Head of caudate nucleus (tissue), 42 donors: ENCODE results near the gene PITPNC1.
"Not testable (repeated sequence)": the region's sequence is repeated elsewhere in the genome, so short reads cannot be mapped to it uniquely, and the experiment has no call there.

ENCODE experiments used
- DNase-seq, 42 donors: peaks; one replicate each; pipeline versions ENCODE4 v3.0.0 to v3.0.0-alpha.2; 2020 to 2021; ENCODE audit warnings: mixed read lengths in 7 of 42
- intact Hi-C: fragments of 100-400 bp; cut with DNase I; formaldehyde crosslinking; loops from one replicate; pipeline ENCODE4 v1.15.0; 2022

PITPNC1 gene

GRCh38 chr17:67491681-67492024, 114.6 kb downstream of the PITPNC1 start:
- intact Hi-C loops: no loop called here
- DNase-seq: no peak

DNA sequence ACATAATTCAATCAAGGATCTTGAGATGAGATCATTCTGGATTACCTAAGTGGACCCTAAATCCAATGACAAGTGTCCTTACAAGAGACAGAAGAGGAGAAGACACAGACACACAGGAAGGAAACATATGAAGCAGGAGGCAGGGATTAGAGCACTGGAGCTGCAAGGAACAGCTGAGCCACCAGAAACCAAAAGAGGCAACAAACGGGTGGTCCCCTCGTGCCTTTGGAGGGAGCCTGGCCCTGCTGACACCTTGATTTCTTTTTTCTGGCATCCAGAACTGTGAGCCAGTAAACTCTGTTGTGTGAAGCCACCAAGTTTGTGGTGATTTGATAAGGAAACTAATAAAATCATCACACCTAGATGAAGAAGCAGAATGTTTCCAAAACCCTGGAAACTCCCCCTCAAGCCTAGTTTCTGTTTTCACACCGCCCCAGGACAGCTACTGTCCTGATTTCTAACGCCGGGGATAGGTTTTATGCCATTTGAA, 115.2 kb downstream of the PITPNC1 start:
- intact Hi-C loops: no loop called here
- DNase-seq: no peak

DNA sequence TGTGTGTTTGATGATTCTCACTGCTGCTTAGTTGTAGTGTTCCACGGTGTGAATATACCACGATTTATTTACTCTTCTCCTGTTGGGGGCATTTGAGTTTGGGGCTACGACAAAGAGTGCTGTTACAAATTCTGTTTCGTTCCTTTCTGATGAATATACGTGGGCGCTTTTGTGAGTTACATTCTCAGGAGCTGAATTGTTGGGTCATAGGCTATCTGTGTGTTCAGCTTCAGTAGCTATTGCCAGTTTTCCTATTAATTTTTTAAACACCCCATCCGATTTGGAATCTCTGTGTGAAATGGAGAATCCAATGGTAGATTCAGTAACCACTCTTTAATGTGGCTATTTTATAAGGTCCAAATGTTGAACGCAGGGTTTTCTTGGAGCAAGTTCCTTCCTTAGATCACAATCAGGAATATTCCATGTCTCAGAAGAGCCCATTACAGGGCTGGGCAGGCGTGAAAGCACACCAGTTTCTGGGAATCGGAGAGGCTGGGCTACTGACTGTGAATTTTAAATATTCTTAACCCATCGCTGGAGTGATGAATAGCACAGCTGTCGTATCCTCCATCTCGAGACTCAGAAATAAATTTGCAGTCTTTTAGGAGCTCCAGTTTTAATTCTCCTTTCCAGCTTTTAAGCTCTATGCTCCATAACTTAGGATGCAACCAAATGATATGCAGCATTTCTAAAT, 115.9 kb downstream of the PITPNC1 start:
- intact Hi-C loops: no loop called here
- peak in 3 of 42 donors; percentile 19 to 57 (median 39) for DNase-seq

DNA sequence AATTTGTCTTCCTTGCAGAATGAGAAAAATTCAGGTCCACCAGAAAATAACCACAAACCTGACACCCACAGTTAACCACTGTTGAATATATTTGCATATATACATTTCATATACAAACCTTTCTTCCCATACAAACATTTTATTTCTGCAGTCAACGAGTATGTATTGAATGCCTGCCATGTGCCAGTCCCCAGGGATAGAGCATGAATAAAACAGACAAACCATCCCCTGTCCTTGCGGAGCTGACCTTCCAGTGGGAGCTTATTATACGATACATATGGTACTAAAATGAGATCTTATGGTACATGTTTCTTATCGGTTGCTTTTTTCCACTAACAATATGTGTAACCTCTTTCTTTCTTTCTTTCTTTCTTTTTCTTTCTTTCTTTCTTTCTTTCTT, 116.7 kb downstream of the PITPNC1 start:
- intact Hi-C loops: no loop called here
- DNase-seq: no peak

- DNase-seq: not testable (repeated sequence)
Observed at GRCh38 chr17:67495534-67495933, 118.5 kb downstream of the PITPNC1 start.

DNA sequence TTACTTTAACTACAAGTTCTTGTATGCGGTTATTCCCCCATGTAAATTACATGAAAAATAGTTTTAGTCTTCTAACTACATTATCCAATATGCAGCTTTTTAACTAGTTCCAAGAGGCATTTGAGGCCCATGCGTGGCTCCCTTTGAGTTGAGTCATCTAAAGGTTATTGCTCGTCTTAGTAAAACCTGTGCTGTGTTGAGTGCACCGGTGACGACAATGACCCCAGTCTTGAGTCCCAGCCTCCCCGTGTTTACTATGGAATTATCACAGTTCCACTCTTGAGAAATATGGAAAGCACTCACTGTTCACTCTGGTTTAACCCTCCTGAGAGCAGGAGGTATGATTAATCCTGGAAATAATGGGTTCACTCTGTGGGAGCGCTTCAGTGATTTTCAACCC, 119.2 kb downstream of the PITPNC1 start:
- intact Hi-C loops: no loop called here
- no peak for DNase-seq

More at GRCh38 chr17:67495534-67495933, 118.5 kb downstream of the PITPNC1 start:
- intact Hi-C loops: not testable (repeated sequence)

- DNase-seq: no peak
- intact Hi-C loops: no loop called here
Observed at GRCh38 chr17:67499685-67500084, 122.6 kb downstream of the PITPNC1 start.

DNA sequence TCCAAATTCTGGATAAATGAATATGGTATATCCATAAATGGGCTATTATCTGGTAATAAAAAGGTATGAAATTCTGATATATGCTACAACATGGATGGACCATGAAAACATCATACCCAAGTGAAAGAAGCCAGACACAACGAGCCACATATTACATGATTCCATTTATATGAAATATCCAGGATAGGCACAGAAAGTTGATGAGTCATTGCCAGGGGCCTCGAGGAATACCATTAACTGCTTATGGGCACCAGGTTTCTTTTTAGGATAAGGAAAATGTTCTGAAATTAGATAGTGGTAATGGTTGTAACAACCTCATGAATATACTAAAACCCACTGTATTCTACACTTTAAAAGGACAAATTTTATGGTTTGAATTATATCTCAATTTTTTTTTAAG, 123.2 kb downstream of the PITPNC1 start:
- intact Hi-C loops: no loop called here
- no peak for DNase-seq

DNA sequence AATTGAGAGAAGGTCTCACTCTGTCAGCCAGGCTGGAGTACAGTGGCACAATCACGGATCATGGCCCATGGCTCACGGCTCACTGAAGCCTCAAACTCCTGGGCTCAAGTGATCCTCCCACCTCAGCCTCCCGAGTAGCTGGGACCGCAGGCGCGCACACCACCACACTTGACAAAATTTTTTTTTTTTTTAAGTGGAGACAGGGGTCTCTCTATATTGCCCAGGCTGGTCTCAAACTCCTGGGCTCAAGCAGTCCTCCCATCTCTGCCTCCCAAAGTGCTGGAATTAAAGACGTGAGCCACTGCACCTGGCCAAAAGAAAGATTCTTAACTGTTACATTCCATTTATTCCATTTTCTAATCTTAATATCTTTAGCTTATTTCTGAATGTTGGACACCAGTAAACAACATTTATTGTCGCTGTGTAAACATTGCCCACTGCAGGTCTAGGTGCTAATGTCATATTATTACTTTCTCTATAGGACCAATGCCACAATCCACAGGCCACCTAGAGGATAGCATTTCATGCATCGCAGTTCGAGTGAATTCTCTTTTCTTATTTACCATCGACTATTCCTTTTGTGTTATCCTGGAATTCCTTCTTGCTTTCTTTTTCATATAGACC, 123.7 kb downstream of the PITPNC1 start:
- intact Hi-C loops: no loop called here
- no peak for DNase-seq

DNA sequence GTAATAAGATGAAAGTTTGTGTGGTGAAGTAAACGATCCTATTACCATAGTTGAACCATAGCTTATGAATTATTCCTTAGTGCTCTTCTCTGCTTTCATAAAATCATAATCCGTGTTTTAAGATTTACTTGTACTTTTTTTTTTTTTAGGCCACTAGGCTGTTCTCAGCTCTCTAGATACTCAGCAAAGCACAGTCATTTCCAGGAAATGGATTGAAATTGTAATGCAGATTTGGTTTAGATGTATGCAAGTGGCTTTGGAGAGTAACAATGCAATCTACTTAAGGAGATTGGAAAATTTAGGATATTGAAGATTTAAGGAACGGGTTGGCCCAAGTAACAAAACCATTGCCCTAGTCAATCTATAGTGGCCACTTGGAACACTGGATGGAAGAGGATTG, 125.1 kb downstream of the PITPNC1 start:
- intact Hi-C loops: no loop called here
- no peak for DNase-seq

DNA sequence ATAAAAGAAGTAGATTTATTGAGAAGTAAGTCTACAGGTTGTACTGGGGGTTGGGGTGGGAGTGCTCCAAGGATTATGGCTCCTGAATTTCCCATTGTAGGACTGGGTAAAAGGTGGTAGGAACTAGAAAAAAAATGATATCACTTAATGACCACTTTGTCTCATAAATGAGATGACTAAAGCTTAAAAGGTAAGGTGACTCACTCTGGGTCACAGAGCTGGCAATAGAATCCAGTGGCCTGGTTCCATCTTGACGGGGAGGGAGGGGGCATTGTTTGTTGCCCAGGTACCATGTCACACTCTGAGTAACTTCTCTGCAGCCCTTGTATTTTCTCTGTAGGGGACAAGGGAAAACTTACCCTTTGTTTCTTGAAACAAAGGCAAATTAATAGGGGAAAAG, 126.1 kb downstream of the PITPNC1 start:
- intact Hi-C loops: no loop called here
- DNase-seq: peak in 1 of 42 donors; percentile 52

DNA sequence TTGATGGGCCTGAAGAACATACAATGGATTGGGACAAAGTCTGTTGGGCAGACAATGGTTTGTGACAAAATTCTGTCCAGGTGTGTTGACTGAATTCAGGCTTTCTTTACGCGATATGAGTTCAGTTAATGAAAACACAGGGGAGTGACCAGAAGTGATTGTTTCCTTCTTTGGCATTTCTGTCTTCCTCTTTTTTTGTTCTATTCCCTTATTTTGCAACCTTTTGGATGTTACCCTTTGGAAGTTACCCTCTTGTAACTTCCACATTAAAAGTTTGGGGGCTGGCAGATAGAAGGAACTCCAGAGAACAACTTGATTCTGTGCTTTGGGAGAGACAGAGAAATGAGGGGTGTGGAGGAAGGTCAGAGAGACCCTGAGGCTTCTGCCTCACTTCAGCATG, 126.7 kb downstream of the PITPNC1 start:
- intact Hi-C loops: no loop called here
- no peak for DNase-seq

DNA sequence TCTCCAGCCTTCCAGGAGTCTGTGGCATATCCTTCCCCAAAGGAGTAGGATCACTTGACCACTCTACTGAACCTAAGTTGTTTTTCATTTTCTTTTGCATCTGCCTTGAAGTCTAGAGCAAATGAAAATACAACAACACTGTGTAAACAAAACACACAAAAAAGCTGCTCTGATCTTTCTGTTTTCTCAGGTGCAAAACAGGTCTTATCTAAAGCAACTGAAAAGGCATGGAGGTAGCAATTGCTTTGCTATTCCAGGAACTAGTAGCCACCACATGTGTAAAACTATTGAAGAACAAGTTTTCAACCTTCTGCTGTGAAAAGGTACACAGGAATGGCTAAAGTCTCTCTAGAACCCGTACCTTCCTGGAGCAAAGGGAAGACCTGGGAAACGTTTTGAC, 127.1 kb downstream of the PITPNC1 start:
- intact Hi-C loops: no loop called here
- DNase-seq: no peak

DNA sequence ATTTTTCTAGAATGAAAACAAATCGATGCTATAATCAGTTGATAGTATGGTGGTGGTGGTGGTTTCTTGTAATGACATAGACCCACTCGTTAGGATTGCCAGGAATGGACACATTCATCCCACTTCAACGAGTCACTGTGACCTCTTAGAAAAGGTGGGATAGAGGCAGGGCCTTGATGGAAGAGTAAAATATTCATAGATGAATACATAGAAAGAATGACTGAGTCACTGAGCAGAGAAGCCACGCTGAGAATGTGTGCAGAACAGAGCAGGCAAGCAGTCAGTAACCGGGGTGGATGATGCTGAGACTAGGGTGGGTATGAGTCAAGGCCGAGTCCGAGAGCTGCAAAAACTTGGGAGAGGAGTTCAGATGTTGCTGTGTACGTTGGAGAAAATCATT, 129.9 kb downstream of the PITPNC1 start:
- intact Hi-C loops: no loop called here
- DNase-seq: peak in 4 of 42 donors; percentile 19 to 53 (median 28)

DNA sequence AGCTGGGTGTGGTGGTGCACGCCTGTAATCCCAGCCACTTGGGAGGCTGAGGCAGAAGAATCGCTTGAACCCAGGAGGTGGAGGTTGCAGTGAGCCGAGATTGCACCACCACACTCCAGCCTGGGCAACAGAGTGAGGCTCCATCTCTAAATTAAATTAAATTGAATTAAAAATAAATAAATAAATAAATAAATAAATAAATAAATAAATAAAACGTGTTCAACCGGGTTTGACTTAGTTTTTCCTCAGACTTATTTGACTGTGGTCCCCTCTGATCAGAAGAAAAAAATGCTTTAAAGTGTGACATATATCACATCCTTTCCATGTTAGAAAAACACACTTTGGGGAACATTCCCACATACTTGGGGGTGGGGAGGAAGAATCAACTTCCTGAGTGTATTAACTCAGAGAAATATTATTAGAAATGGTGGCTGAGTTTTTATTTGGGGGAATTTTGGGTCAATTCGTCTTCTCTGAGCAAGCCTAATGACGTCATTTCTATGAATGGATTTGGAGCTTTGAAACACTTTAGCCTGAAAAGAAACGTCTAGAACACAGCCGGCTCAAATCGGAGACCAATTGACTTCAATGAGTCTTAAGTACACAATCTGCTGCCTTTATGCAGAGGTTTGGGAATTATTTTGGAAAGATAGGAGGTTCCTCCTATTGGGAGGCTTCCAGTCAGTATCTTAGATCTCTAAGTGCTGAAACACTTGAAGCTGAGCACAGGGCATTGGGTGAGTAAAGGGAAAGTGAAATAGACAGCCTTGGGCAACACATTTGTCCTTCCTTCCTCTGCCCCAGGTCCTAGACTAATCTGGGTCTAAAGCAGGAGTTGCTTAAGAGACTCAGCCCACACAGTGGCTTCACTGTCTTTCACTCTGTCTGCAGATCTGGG, 132.6 kb downstream of the PITPNC1 start:
- DNase-seq: peak in 1 of 42 donors; percentile 50
- intact Hi-C loops: no loop called here

DNA sequence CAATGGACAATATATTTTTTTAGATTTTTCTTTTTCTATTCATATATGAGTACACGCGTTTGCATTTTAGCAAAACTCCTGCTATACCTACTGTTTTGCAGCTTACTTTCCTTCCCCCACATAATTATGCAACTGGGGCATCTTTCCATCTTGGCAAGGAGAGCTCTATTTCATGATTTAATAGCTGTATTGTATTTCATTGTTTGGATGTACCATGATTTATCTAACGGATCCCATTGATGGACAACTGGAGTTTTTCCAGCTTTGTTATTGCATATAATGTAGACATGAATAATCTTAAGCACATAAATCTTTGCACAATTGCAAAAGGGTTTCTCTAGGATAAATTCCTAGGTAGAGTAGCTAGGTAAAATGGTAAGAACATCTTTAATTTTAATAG, 133.9 kb downstream of the PITPNC1 start:
- intact Hi-C loops: no loop called here
- DNase-seq: no peak

- DNase-seq: no peak
- intact Hi-C loops: no loop called here
Observed at GRCh38 chr17:67511804-67512203, 134.7 kb downstream of the PITPNC1 start.

DNA sequence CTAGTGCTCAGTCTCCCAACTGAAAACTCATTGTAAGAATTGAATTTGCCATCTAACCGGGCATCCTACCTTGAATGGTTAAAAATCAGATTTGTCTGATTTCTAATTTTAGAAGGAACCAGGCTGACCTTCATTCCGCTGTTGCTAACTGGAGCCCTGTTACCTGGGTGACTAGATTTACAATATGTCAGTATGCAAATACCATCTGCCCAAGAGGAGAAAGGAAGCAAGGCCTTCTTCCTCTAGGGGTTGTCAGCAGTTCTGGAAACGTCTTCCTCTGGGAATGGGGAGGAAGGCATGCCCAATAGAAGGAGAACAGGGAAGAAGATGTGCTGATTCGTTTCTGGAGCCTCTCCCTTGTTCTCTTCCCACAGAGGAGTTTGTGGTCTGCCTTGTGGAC, 137.9 kb downstream of the PITPNC1 start:
- intact Hi-C loops: no loop called here
- no peak for DNase-seq

- no peak for DNase-seq
- intact Hi-C loops: no loop called here
Observed at GRCh38 chr17:67515490-67516083, 138.5 kb downstream of the PITPNC1 start.

DNA sequence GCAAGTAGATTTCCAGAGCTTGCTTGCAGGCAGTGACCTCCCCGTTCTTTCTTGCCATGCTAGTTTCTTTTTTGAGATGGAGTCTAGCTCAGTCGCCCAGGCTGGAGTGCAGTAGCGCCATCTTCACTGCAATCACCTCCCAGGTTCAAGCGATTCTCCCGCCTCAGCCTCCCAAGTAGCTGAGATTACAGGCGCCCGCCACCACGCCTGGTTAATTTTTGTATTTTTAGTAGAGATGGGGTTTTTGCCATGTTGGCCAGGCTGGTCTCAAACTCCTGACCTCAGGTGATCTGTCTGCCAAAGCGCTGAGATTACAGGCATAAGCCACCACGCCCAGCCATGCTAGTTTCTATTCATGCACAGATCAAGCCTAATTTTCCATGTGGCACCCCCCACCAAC, 139.5 kb downstream of the PITPNC1 start:
- DNase-seq, intact Hi-C loops: not testable (repeated sequence)
